GM18502 (cell line): Measurements from ENCODE around the gene CD9.
"Not testable (repeated sequence)": the region's sequence is repeated elsewhere in the genome, so short reads cannot be mapped to it uniquely, and the experiment has no call there.

Experiments used
- ATAC-seq: cut with Tn5 transposase; IDR thresholded peaks from one replicate; pipeline ENCODE4 v1.9.1; 2021; ENCODE audit warnings: mild to moderate bottlenecking; ENCODE audit not compliant: unreplicated experiment, poor library complexity

CD9 gene

GRCh38 chr12:6198051-6198450 is 2.1 kb upstream of the CD9 start:
- ATAC-seq: no peak

- ATAC-seq: no peak
Observed at GRCh38 chr12:6198556-6198955, 1.6 kb upstream of the CD9 start.

GRCh38 chr12:6198985-6199530 is 1.1 kb upstream of the CD9 start:
- ATAC-seq: no peak

DNA sequence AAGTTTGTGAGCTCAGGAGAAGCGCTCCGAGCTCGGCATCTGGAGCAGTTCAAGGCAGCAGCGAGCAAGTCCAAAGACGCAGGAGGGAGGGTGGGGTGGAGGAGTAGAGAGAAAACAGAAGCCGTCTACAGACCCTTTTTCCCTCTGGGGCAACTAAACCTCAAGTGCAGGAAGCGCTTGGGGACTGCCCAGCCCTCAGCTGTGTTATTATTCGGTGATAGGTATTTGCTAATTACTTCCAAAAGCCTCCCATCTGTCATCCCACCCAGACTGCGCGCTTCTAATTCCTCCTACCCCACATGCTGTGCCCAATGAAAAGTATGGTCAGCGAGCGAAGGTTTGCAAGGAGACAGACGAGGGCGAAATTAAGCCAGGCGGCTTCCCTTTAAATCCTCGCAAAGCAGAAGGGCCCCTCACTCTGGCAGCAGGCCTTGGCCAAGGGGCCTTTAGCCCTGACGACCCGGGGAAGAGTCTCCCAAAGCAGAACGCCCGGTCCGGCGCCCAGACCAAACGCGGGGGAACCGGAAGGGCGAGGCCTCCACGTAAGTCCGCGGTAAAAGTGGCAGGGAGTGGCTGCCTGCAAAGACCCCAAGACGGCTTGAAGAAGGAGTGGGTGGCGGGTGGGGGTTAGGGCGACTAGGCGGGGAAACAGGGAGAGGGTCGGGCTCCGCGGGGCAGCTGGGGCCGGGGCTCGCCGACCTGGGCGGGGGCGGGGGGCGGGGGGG is 507 bp upstream of the CD9 start:
- ATAC-seq: no peak

DNA sequence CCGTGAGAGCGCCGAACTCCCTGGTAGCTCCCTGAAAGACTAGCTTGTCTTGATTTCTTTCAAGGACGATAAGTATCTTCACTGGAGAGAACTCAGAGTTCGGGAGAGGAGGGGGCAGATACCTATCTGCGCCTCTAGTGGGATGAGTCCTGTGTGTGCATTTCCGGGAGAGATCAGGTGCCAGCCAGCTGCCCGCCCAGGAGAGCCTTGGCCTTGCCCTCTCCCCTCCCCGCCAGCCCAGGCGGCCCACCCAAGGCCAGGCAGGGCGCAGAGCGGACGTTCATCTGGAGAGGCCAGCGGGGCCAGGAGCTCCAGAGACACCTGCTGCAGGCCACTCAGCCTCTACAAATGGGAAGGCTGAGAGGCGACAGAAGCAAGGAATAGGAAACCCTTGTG is 1.0 kb downstream of the CD9 start:
- no peak for ATAC-seq

- ATAC-seq: no peak
Observed at GRCh38 chr12:6201826-6202225, 1.6 kb downstream of the CD9 start.

GRCh38 chr12:6202304-6202703 is 2.1 kb downstream of the CD9 start:
- no peak for ATAC-seq

DNA sequence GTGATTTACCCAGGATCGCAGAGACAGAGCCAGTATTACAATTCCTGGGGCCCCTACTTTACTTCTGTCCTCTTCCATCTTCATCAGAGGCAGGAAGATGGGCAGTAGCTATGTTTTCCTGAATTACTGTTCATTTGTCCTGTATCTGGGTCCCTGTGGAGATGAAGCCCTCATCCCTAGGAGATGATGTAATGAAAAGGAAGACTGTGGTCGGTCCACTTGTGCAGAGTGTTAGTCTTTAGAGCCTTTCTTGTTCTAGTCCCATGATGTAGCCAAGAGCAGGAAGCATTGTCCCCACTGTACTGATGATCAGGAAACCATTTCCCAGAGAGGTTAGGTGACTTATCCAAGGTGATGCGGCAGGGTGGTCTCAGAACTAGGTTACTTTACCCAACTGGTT is 2.6 kb downstream of the CD9 start:
- no peak for ATAC-seq

DNA sequence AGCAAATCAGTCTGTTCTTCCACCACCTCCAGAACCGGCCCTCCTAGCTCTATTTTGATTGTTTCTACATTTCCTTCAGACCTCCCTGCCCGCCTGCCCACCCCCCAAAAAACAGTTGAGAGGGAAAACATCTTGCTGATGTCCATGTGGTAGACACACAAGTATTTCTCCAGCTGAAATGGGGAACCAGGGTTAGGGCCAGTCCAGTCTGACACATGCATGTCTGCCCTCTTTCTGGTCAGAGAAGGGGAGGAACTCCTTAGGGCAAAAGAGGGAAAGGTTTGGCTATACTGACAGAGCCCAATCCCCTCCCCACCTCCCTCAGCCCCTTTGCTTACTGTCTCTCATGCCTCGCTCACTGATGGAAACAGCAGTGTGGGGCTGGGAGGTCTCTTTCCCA is 3.4 kb downstream of the CD9 start:
- ATAC-seq: no peak

- ATAC-seq: no peak
Observed at GRCh38 chr12:6204533-6205143, 4.4 kb downstream of the CD9 start.

- ATAC-seq: no peak
Observed at GRCh38 chr12:6205144-6205539, 4.9 kb downstream of the CD9 start.

DNA sequence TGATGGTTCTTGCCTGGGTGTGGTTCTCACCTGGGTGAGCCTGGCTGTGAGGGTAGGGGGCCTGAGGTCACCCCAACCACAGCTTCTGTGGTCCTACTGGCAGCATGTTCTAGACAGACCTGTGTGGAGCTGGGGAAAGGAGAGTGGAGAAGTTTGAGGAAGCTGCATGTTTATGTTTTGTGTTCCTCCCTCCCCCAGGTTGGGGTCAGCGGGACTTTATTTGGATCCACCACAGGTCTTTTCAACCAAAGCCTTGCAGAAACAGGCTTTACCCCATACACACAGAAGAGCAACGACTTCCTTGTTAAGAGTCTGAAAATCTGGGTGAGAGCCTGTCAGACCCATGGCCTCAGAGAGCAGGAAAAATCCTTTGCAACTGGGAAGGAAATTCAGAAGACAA is 5.6 kb downstream of the CD9 start:
- no peak for ATAC-seq

DNA sequence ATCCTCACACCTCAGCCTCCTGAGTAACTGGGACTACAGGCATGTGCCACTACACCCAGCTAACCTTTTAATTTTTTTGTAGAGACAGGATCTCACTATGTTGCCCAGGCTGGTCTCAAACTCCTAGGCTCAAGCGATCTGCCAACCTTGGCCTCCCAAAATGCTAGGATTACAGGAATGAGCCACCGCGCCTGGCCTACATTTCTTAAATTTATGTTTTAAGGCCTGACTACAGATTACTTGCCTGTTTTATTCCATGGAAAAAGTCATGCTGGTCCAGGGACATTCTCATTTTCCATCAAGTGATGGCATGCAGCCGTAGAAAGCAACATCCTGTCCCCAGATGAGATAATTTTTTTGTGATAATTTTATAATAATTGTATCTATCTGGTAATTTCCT is 6.1 kb downstream of the CD9 start:
- ATAC-seq: no peak

- no peak for ATAC-seq
Observed at GRCh38 chr12:6207259-6207925, 7.2 kb downstream of the CD9 start.

GRCh38 chr12:6208130-6208529 is 7.9 kb downstream of the CD9 start:
- no peak for ATAC-seq

GRCh38 chr12:6209428-6209827 is 9.2 kb downstream of the CD9 start:
- not testable (repeated sequence) for ATAC-seq

GRCh38 chr12:6211421-6211869 is 11.2 kb downstream of the CD9 start:
- no peak for ATAC-seq

DNA sequence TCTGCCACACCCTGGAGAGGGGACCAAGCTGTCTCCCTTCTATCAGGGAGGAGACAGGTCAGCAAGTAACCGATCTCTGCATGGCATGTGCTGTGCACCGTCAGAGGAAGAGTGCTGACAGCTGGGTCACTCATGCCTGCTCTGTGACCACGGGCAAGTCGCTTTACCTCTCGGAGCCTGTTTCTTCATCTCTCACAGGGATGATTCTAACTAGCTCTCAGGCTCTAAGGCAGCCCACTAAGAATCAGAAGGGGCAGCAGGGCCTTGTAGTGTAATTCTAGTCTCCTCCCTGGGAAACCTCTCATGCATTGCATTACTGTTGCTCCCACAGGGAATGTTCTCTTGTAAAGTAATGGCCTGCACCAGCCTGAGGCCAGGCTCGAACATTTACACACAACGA is 11.9 kb downstream of the CD9 start:
- ATAC-seq: no peak

GRCh38 chr12:6213969-6214368 is 13.8 kb downstream of the CD9 start:
- ATAC-seq: no peak

GRCh38 chr12:6214633-6215032 is 14.4 kb downstream of the CD9 start:
- ATAC-seq: no peak

DNA sequence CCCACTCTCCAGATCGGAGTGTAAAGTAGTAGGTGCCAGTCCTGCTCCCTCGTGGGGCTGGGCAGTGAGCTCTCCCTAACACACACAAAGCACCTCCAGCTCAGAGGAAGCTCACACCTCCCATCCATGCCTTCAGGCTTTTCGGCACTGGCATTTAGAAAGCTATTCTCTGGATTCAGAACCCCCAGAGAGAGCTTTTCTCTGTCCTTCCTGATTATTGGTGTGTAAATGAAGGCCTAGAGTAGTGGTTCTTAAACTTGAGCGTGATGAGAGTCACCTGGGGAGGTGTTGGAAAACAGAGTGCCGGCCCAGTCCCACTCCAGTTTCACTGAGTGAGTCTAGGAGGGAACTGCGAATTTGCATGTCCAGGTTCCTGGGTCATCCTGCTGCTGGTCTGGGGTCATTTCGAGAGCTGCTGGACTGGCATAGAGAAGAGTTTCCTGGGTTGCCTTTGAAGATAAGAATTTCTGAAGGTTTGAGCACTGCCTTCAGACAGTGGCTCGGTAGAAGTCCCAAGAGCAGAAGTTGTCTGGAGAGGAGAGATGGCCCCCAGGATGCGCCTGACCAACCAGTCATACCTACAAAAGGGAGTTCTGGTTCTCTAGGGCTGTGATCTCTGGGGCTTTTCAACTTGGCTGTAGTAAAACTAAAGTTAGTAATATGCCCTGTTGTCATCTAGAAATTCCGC is 15.1 kb downstream of the CD9 start:
- no peak for ATAC-seq
